GM21825 (cell line): ENCODE results near the gene BTF3L4.
"Not testable (repeated sequence)": the region's sequence is repeated elsewhere in the genome, so short reads cannot be mapped to it uniquely, and the experiment has no call there.

Source experiments
- ATAC-seq: cut with Tn5 transposase; IDR thresholded peaks from one replicate; pipeline ENCODE4 v1.9.1; 2021; ENCODE audit warnings: mild to moderate bottlenecking, moderate library complexity; ENCODE audit not compliant: unreplicated experiment

BTF3L4 gene

GRCh38 chr1:52055066-52055865 lies 829 bp upstream of the BTF3L4 start, which contains the start of gene TXNDC12:
Gene TXNDC12, minus strand, starts transcription at chr1:52055191. Its CDS starts 95 bp downstream, at chr1:52055096.
- ATAC-seq = peak; percentile 41

GRCh38 chr1:52055866-52056162 lies 281 bp upstream of the BTF3L4 start:
- no peak for ATAC-seq

- ATAC-seq = peak; percentile 43
Observed at GRCh38 chr1:52056937-52057231, 789 bp downstream of the BTF3L4 start.

GRCh38 chr1:52057255-52057654 lies 1.2 kb downstream of the BTF3L4 start:
- ATAC-seq = no peak

- no peak for ATAC-seq
Observed at GRCh38 chr1:52057876-52058415, 1.9 kb downstream of the BTF3L4 start.

- ATAC-seq = no peak
Observed at GRCh38 chr1:52059321-52059720, 3.2 kb downstream of the BTF3L4 start.

GRCh38 chr1:52059888-52060287 lies 3.8 kb downstream of the BTF3L4 start:
- ATAC-seq = no peak

GRCh38 chr1:52060822-52061221 lies 4.7 kb downstream of the BTF3L4 start:
- no peak for ATAC-seq

- no peak for ATAC-seq
Observed at GRCh38 chr1:52063192-52063591, 7.1 kb downstream of the BTF3L4 start.

GRCh38 chr1:52070704-52071103 lies 14.6 kb downstream of the BTF3L4 start:
- no peak for ATAC-seq

GRCh38 chr1:52072291-52072690 lies 16.2 kb downstream of the BTF3L4 start:
- ATAC-seq = no peak

- not testable (repeated sequence) for ATAC-seq
Observed at GRCh38 chr1:52077277-52077676, 21.2 kb downstream of the BTF3L4 start.

GRCh38 chr1:52080014-52080415 lies 23.9 kb downstream of the BTF3L4 start:
- no peak for ATAC-seq

GRCh38 chr1:52087892-52088291 lies 31.8 kb downstream of the BTF3L4 start:
- not testable (repeated sequence) for ATAC-seq

- ATAC-seq = not testable (repeated sequence)
Observed at GRCh38 chr1:52094300-52094699, 38.2 kb downstream of the BTF3L4 start.

- ATAC-seq = no peak
Observed at GRCh38 chr1:52096216-52096615, 40.1 kb downstream of the BTF3L4 start.

- ATAC-seq = no peak
Observed at GRCh38 chr1:52098139-52098871, 42.2 kb downstream of the BTF3L4 start.

- ATAC-seq = peak; percentile 52
Observed at GRCh38 chr1:52102336-52103013, 46.4 kb downstream of the BTF3L4 start.

GRCh38 chr1:52111492-52111891 lies 55.4 kb downstream of the BTF3L4 start:
- ATAC-seq = no peak

GRCh38 chr1:52112489-52112888 lies 56.4 kb downstream of the BTF3L4 start:
- no peak for ATAC-seq

GRCh38 chr1:52119301-52120079 lies 63.4 kb downstream of the BTF3L4 start:
- ATAC-seq = no peak
